Neuronal stem cell (in vitro differentiated cells): Measurements from ENCODE around the gene MLLT3.

Experiments used
- DNase-seq: peaks from one replicate; pipeline ENCODE4 v3.0.0-alpha.2; 2013; ENCODE audit warnings: low spot score
- H2AFZ ChIP-seq: one replicate; pipeline ENCODE4 v1.6.1; 2013; ENCODE audit warnings: mild to moderate bottlenecking, low read length, inconsistent platforms
- H2AK5ac ChIP-seq: 2 replicates; pipeline ENCODE4 v1.6.1; 2013; ENCODE audit warnings: low read depth, mild to moderate bottlenecking, inconsistent platforms, low read length, moderate library complexity, mixed read lengths
- H2BK120ac ChIP-seq: 2 replicates; pipeline ENCODE4 v1.6.1; 2013; ENCODE audit warnings: low read depth, mild to moderate bottlenecking, inconsistent platforms, low read length, moderate library complexity, mixed read lengths
- H2BK12ac ChIP-seq: one replicate; pipeline ENCODE4 v1.6.1; 2013; ENCODE audit warnings: low read length, inconsistent platforms
- H2BK15ac ChIP-seq: 2 replicates; pipeline ENCODE4 v1.6.1; 2013; ENCODE audit warnings: mild to moderate bottlenecking, low read length, inconsistent platforms, mixed read lengths
- H2BK5ac ChIP-seq: one replicate; pipeline ENCODE4 v1.6.1; 2013; ENCODE audit warnings: inconsistent platforms, mild to moderate bottlenecking, low read length, moderate library complexity
- H3K14ac ChIP-seq: one replicate; pipeline ENCODE4 v1.6.1; 2013; ENCODE audit warnings: low read length, inconsistent platforms
- H3K18ac ChIP-seq: 2 replicates; pipeline ENCODE4 v1.6.1; 2013; ENCODE audit warnings: low read length, inconsistent platforms
- H3K23ac ChIP-seq: 2 replicates; pipeline ENCODE4 v1.6.1; 2013; ENCODE audit warnings: low read depth, mild to moderate bottlenecking, mixed read lengths, low read length, inconsistent platforms; ENCODE audit not compliant: poor library complexity
- H3K27ac ChIP-seq: replicated peaks from 3 replicates; pipeline ENCODE4 v1.5.1; 2013; ENCODE audit warnings: low read length, inconsistent platforms
- H3K27me3 ChIP-seq, 3 experiments: 2 replicates each; pipeline ENCODE4 v1.6.1; 2013; ENCODE audit warnings: low read length in 3 of 3, mild to moderate bottlenecking in 2 of 3, inconsistent platforms in 1 of 3, low read depth in 1 of 3, mixed read lengths in 1 of 3, moderate library complexity in 1 of 3; ENCODE audit not compliant: control insufficient read depth in 3 of 3, insufficient read depth in 3 of 3
- H3K36me3 ChIP-seq, 2 donors: replicated peaks in 1 of 2; 2 replicates each; pipeline ENCODE4 v1.6.1; 2013; ENCODE audit warnings: low read length in 2 of 2; ENCODE audit not compliant: control insufficient read depth in 2 of 2, insufficient read depth in 2 of 2
- H3K4ac ChIP-seq: 2 replicates; pipeline ENCODE4 v1.6.1; 2013; ENCODE audit warnings: inconsistent platforms, mild to moderate bottlenecking, low read length, moderate library complexity
- H3K4me1 ChIP-seq, 2 donors: 1 replicate in 1 of 2; 2 replicates in 1 of 2; pipeline ENCODE4 v1.6.1; 2013; ENCODE audit warnings: low read length in 2 of 2, low read depth in 1 of 2; ENCODE audit not compliant: control insufficient read depth in 2 of 2, insufficient read depth in 1 of 2
- H3K4me2 ChIP-seq: one replicate; pipeline ENCODE4 v1.6.1; 2013; ENCODE audit warnings: mild to moderate bottlenecking, low read length, inconsistent platforms; ENCODE audit not compliant: insufficient read depth, poor library complexity, severe bottlenecking
- H3K4me3 ChIP-seq, 2 donors: 2 replicates each; pipeline ENCODE4 v1.5.1; 2013; ENCODE audit warnings: low read length in 2 of 2, mild to moderate bottlenecking in 2 of 2, inconsistent platforms in 1 of 2, moderate library complexity in 1 of 2
- H3K79me1 ChIP-seq: one replicate; pipeline ENCODE4 v1.6.1; 2013; ENCODE audit warnings: low read depth, mild to moderate bottlenecking, inconsistent platforms, low read length, moderate library complexity
- H3K9ac ChIP-seq: one replicate; pipeline ENCODE4 v1.6.1; 2013; ENCODE audit warnings: mild to moderate bottlenecking, low read depth, low read length, inconsistent platforms; ENCODE audit not compliant: poor library complexity
- H3K9me3 ChIP-seq, 2 donors: replicated peaks in 1 of 2; 2 replicates each; pipeline versions ENCODE3 to v1.6.1; 2013; ENCODE audit warnings: low read length in 2 of 2, mild to moderate bottlenecking in 2 of 2, inconsistent platforms in 1 of 2, low read depth in 1 of 2, mixed read lengths in 1 of 2, moderate library complexity in 1 of 2; ENCODE audit not compliant: control insufficient read depth in 2 of 2, insufficient read depth in 1 of 2
- H4K8ac ChIP-seq: one replicate; pipeline ENCODE4 v1.6.1; 2013; ENCODE audit warnings: low read depth, mild to moderate bottlenecking, inconsistent platforms, low read length, moderate library complexity
- H4K91ac ChIP-seq: one replicate; pipeline ENCODE4 v1.6.1; 2013; ENCODE audit warnings: low read length, low read depth, mild to moderate bottlenecking, inconsistent platforms; ENCODE audit not compliant: poor library complexity
- WGBS, 2 donors: extraction: QIAGEN DNeasy Blood & Tissue Kit; methylation state at CpG; one replicate each; pipeline ENCODE4 v1.1.7; 2013; ENCODE audit warnings: missing lambda C conversion rate in 2 of 2, mixed read lengths in 1 of 2; ENCODE audit not compliant: insufficient read length in 2 of 2, insufficient replicate concordance in 1 of 2; ENCODE audit errors: extremely low coverage in 2 of 2; 5-methylcytosine and 5-hydroxymethylcytosine counted together

The MLLT3 gene

GRCh38 chr9:20619487-20620200, 2.7 kb downstream of the MLLT3 start:
- no peak overlapping the region for H3K14ac ChIP-seq
- H3K36me3 ChIP-seq = no peaks in the 10 kb centered on the region
- H2AFZ ChIP-seq = peak overlapping the region; percentile 39
- no peak overlapping the region for H3K9ac ChIP-seq
- no peak overlapping the region for H3K27ac ChIP-seq
- no peak overlapping the region for H2BK15ac ChIP-seq
- no peak overlapping the region for H3K4ac ChIP-seq
- H2BK5ac ChIP-seq = no peak overlapping the region
- H3K27me3 ChIP-seq = peaks cover 0 to 28% (median 2%) of the 10 kb centered on the region in 3 experiments
- peak overlapping the region in 1 of 2 donors; percentile 93 for H3K4me3 ChIP-seq
- H3K9me3 ChIP-seq = no peaks in the 10 kb centered on the region
- H4K8ac ChIP-seq = no peak overlapping the region
- H3K18ac ChIP-seq = no peak overlapping the region
- H2BK120ac ChIP-seq = no peak overlapping the region
- H3K4me1 ChIP-seq = peaks cover 5 to 6% of the 10 kb centered on the region in 2 donors
- peak; percentile 20 for DNase-seq
- peak overlapping the region; percentile 98 for H3K4me2 ChIP-seq
- H3K23ac ChIP-seq = no peak overlapping the region
- peaks cover 8% of the 10 kb centered on the region for H3K79me1 ChIP-seq
- H4K91ac ChIP-seq = no peak overlapping the region
- no CpG with 5 or more reads among the region's 15 CpGs for WGBS, 2 donors
- no peak overlapping the region for H2AK5ac ChIP-seq
- no peak overlapping the region for H2BK12ac ChIP-seq

- Histone ChIP-seq H3K27me3 (peaks cover 0 to 19% (median under 1%) of the 10 kb centered on the region in 3 experiments), H3K23ac (no peak overlapping the region), H3K4ac (no peak overlapping the region), H3K18ac (no peak overlapping the region), H3K4me3 (no peak overlapping the region), H3K4me1 (peaks cover 3 to 4% of the 10 kb centered on the region in 2 donors), H3K36me3 (no peaks in the 10 kb centered on the region), H2AK5ac (no peak overlapping the region), H2AFZ (no peak overlapping the region), H2BK120ac (no peak overlapping the region), H3K9ac (no peak overlapping the region), H3K9me3 (no peaks in the 10 kb centered on the region), H3K4me2 (no peak overlapping the region), H2BK15ac (no peak overlapping the region), H3K27ac (no peak overlapping the region), H4K91ac (no peak overlapping the region), H2BK5ac (no peak overlapping the region), H4K8ac (no peak overlapping the region), H2BK12ac (no peak overlapping the region), H3K14ac (no peak overlapping the region), H3K79me1 (peaks cover 8% of the 10 kb centered on the region)
- WGBS, 2 donors = no CpG with 5 or more reads among the region's 2 CpGs
- no peak for DNase-seq
Measured at GRCh38 chr9:20618361-20618802, 3.9 kb downstream of the MLLT3 start.

- no peak overlapping the region for H3K4me3 ChIP-seq
- WGBS, 2 donors = no CpG with 5 or more reads among the region's 2 CpGs
- DNase-seq = no peak
- H3K27me3 ChIP-seq = peaks cover 0 to 14% (median 0%) of the 10 kb centered on the region in 3 experiments
- H3K4me2 ChIP-seq = no peak overlapping the region
- H2BK12ac ChIP-seq = no peak overlapping the region
- no peak overlapping the region for H2AFZ ChIP-seq
- no peak overlapping the region for H3K23ac ChIP-seq
- H3K9me3 ChIP-seq = no peaks in the 10 kb centered on the region
- no peak overlapping the region for H2BK5ac ChIP-seq
- no peak overlapping the region for H3K18ac ChIP-seq
- H3K4me1 ChIP-seq = peaks cover 3 to 4% of the 10 kb centered on the region in 2 donors
- no peak overlapping the region for H3K4ac ChIP-seq
- no peaks in the 10 kb centered on the region for H3K36me3 ChIP-seq
- no peak overlapping the region for H2BK15ac ChIP-seq
- no peak overlapping the region for H4K8ac ChIP-seq
- no peak overlapping the region for H3K9ac ChIP-seq
- H4K91ac ChIP-seq = no peak overlapping the region
- H3K79me1 ChIP-seq = peaks cover 8% of the 10 kb centered on the region
- H2BK120ac ChIP-seq = no peak overlapping the region
- H3K27ac ChIP-seq = no peak overlapping the region
- H2AK5ac ChIP-seq = no peak overlapping the region
- H3K14ac ChIP-seq = no peak overlapping the region
Measured at GRCh38 chr9:20616808-20617207, 5.5 kb downstream of the MLLT3 start.

GRCh38 chr9:20614602-20615216, 7.6 kb downstream of the MLLT3 start:
- H2AFZ ChIP-seq = no peak overlapping the region
- DNase-seq = no peak
- no peak overlapping the region for H3K23ac ChIP-seq
- no peak overlapping the region for H3K9ac ChIP-seq
- no peak overlapping the region for H3K14ac ChIP-seq
- no peaks in the 10 kb centered on the region for H3K79me1 ChIP-seq
- H3K27ac ChIP-seq = no peak overlapping the region
- no peak overlapping the region for H3K18ac ChIP-seq
- WGBS, 2 donors = no CpG with 5 or more reads among the region's 2 CpGs
- no peaks in the 10 kb centered on the region for H3K36me3 ChIP-seq
- H4K8ac ChIP-seq = no peak overlapping the region
- H3K4me2 ChIP-seq = no peak overlapping the region
- H3K4me1 ChIP-seq = peaks cover 0 to under 1% of the 10 kb centered on the region in 2 donors
- H2AK5ac ChIP-seq = no peak overlapping the region
- H3K4ac ChIP-seq = no peak overlapping the region
- H3K27me3 ChIP-seq = peaks cover 0 to 2% (median 0%) of the 10 kb centered on the region in 3 experiments
- H2BK5ac ChIP-seq = no peak overlapping the region
- H2BK120ac ChIP-seq = no peak overlapping the region
- no peak overlapping the region for H3K4me3 ChIP-seq
- no peaks in the 10 kb centered on the region for H3K9me3 ChIP-seq
- H2BK15ac ChIP-seq = no peak overlapping the region
- H4K91ac ChIP-seq = no peak overlapping the region
- no peak overlapping the region for H2BK12ac ChIP-seq
